ENCODE data around the gene PPP1R7. TPM values are rescaled to one million over a fixed set of nuclear protein-coding genes. Genes with fewer than 3 reads are reported as not detected.

PPP1R7 gene
- total RNA-seq, 1 donor from 2014 or later = 52.9 TPM

DNA sequence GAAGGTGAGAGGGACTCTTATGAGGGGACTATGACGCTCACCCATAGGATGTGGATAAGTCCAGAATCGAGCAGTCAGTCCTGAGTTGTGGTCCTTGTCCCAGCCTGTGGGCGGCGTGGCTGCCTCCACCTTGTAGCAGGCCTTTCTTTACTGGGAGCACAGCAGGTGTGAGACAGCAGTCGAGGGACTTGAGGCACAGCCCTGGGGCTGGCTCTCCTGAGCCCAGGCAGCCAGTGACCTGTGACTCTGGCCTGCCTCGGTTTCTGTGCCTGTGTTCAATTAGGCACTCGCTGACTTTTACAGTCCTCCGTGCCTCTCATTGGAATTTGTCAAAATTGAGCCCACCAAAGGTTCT, 8.3 kb downstream of the PPP1R7 start:
- H3F3A ChIP-seq (ENCODE audit: low read depth) = no peaks in the 10 kb centered on the region
- no peak overlapping the region for H3K27ac Mint-ChIP-seq
- no peaks in the 10 kb centered on the region for H3K9me3 ChIP-seq (ENCODE audit: low read depth)
- no peaks in the 10 kb centered on the region for H3K4me1 ChIP-seq
- H3K27me3 Mint-ChIP-seq (ENCODE audit: insufficient read depth, low read depth) = no peaks in the 10 kb centered on the region
- no peak overlapping the region for H3K9ac ChIP-seq
- no peaks in the 10 kb centered on the region for H3K27me3 ChIP-seq
- H3K79me2 ChIP-seq (ENCODE audit: low read depth) = no peaks in the 10 kb centered on the region
- peaks cover 6% of the 10 kb centered on the region for H3K36me3 Mint-ChIP-seq
- no peak overlapping the region for H2AFZ ChIP-seq (replicated peaks)
- no peak overlapping the region for H3K4me3 Mint-ChIP-seq
- no peaks in the 10 kb centered on the region for H3K9me3 Mint-ChIP-seq
- peaks cover 11% of the 10 kb centered on the region for H3K4me1 Mint-ChIP-seq
- TF ChIP-seq CTCF (IDR thresholded peaks at IDR 0.05) (no peak), EZH2phosphoT487 (IDR thresholded peaks at IDR 0.05) (no peak), EZH2 (IDR thresholded peaks at IDR 0.05) (no peak)
- no peak overlapping the region for H3K27ac ChIP-seq
- H4K20me1 ChIP-seq (ENCODE audit: low read depth) = no peaks in the 10 kb centered on the region
- no peak overlapping the region for H3K4me3 ChIP-seq
- DNase-seq (ENCODE audit: low spot score) = no peak
- H3K36me3 ChIP-seq = no peaks in the 10 kb centered on the region
- no peak overlapping the region for H3K4me2 ChIP-seq

DNA sequence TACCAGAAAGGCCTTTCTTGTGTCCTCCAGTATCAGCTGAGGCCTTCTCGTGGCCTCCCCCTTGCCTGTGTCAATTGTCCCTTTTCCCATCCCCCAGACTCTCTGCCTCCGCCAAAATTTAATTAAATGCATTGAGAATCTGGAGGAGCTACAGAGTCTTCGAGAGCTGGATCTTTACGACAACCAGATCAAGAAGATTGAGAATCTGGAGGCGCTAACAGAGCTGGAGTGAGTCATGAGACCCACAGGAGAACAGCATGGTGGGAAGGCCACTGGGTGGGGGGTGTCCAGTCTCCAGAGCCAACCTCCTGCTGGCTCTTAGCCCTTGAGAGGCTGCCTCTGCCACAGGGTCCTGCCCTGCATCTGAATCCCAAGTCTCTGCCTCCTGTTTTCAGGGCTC, 8.8 kb downstream of the PPP1R7 start:
- Histone ChIP-seq H3K9ac (no peak overlapping the region), H3F3A (ENCODE audit: low read depth) (no peaks in the 10 kb centered on the region), H3K9me3 (ENCODE audit: low read depth) (no peaks in the 10 kb centered on the region), H3K36me3 (no peaks in the 10 kb centered on the region), H3K27ac (no peak overlapping the region), H3K27me3 (no peaks in the 10 kb centered on the region), H3K4me3 (no peak overlapping the region), H3K4me1 (no peaks in the 10 kb centered on the region), H4K20me1 (ENCODE audit: low read depth) (no peaks in the 10 kb centered on the region), H3K79me2 (ENCODE audit: low read depth) (no peaks in the 10 kb centered on the region), H3K4me2 (no peak overlapping the region), H2AFZ (replicated peaks) (no peak overlapping the region)
- H3K9me3 Mint-ChIP-seq = no peaks in the 10 kb centered on the region
- peaks cover 6% of the 10 kb centered on the region for H3K36me3 Mint-ChIP-seq
- TF ChIP-seq CTCF (IDR thresholded peaks at IDR 0.05) = no peak
- no peak for TF ChIP-seq EZH2 (IDR thresholded peaks at IDR 0.05)
- TF ChIP-seq EZH2phosphoT487 (IDR thresholded peaks at IDR 0.05) = no peak
- H3K27ac Mint-ChIP-seq = no peak overlapping the region
- H3K27me3 Mint-ChIP-seq (ENCODE audit: insufficient read depth, low read depth) = no peaks in the 10 kb centered on the region
- peaks cover 11% of the 10 kb centered on the region for H3K4me1 Mint-ChIP-seq
- DNase-seq (ENCODE audit: low spot score) = no peak
- H3K4me3 Mint-ChIP-seq = no peak overlapping the region

GRCh38 chr2:241160318-241160717, 10.1 kb downstream of the PPP1R7 start:
- no peak overlapping the region for H2AFZ ChIP-seq (replicated peaks)
- no peak overlapping the region for H3K4me3 ChIP-seq
- no peaks in the 10 kb centered on the region for H4K20me1 ChIP-seq (ENCODE audit: low read depth)
- Mint-ChIP-seq H3K27me3 (ENCODE audit: insufficient read depth, low read depth) (no peaks in the 10 kb centered on the region), H3K27ac (no peak overlapping the region), H3K4me1 (peaks cover 11% of the 10 kb centered on the region), H3K4me3 (no peak overlapping the region), H3K9me3 (no peaks in the 10 kb centered on the region), H3K36me3 (peaks cover 8% of the 10 kb centered on the region)
- no peaks in the 10 kb centered on the region for H3F3A ChIP-seq (ENCODE audit: low read depth)
- H3K4me1 ChIP-seq = no peaks in the 10 kb centered on the region
- H3K9ac ChIP-seq = no peak overlapping the region
- H3K27ac ChIP-seq = no peak overlapping the region
- H3K79me2 ChIP-seq (ENCODE audit: low read depth) = no peaks in the 10 kb centered on the region
- H3K27me3 ChIP-seq = no peaks in the 10 kb centered on the region
- no peaks in the 10 kb centered on the region for H3K9me3 ChIP-seq (ENCODE audit: low read depth)
- no peaks in the 10 kb centered on the region for H3K36me3 ChIP-seq
- TF ChIP-seq EZH2 (IDR thresholded peaks at IDR 0.05) = no peak
- DNase-seq (ENCODE audit: low spot score) = no peak
- H3K4me2 ChIP-seq = no peak overlapping the region

- no peaks in the 10 kb centered on the region for H3K27me3 Mint-ChIP-seq (ENCODE audit: insufficient read depth, low read depth)
Measured at GRCh38 chr2:241161646-241162281, 11.5 kb downstream of the PPP1R7 start.

More at GRCh38 chr2:241161646-241162281, 11.5 kb downstream of the PPP1R7 start:
- no peaks in the 10 kb centered on the region for H3K36me3 ChIP-seq
- no peaks in the 10 kb centered on the region for H4K20me1 ChIP-seq (ENCODE audit: low read depth)
- no peak for DNase-seq (ENCODE audit: low spot score)
- Mint-ChIP-seq H3K36me3 (peaks cover 8% of the 10 kb centered on the region), H3K9me3 (no peaks in the 10 kb centered on the region), H3K4me1 (peaks cover 9% of the 10 kb centered on the region), H3K4me3 (no peak overlapping the region), H3K27ac (no peak overlapping the region)
- no peaks in the 10 kb centered on the region for H3K4me1 ChIP-seq
- no peaks in the 10 kb centered on the region for H3K9me3 ChIP-seq (ENCODE audit: low read depth)
- H3K4me2 ChIP-seq = no peak overlapping the region
- TF ChIP-seq CTCF (IDR thresholded peaks at IDR 0.05) = no peak
- no peak for TF ChIP-seq EZH2phosphoT487 (IDR thresholded peaks at IDR 0.05)
- TF ChIP-seq EZH2 (IDR thresholded peaks at IDR 0.05) = no peak
- no peaks in the 10 kb centered on the region for H3K27me3 ChIP-seq
- H3K27ac ChIP-seq = no peak overlapping the region
- no peak overlapping the region for H3K4me3 ChIP-seq
- H3F3A ChIP-seq (ENCODE audit: low read depth) = no peaks in the 10 kb centered on the region
- H3K9ac ChIP-seq = no peak overlapping the region
- no peak overlapping the region for H2AFZ ChIP-seq (replicated peaks)
- no peaks in the 10 kb centered on the region for H3K79me2 ChIP-seq (ENCODE audit: low read depth)

Measured in neural progenitor cell (in vitro differentiated cells).